GM23338 (cell line): ENCODE results near the gene ACSL6.

Experiments used
- CREB1 ChIP-seq: fragments of 250-450 bp; sonication (Bioruptor Pico); IDR thresholded peaks from 2 replicates; pipeline ENCODE4 v1.5.0; 2020; ENCODE audit warnings: low read depth, mild to moderate bottlenecking, moderate library complexity
- EZH2 ChIP-seq: fragments of 200-600 bp; sonication (generic); IDR thresholded peaks from one replicate; pipeline ENCODE4 v1.8.0; 2017; ENCODE audit warnings: antibody characterized with exemption, mild to moderate bottlenecking, low read depth; ENCODE audit not compliant: unreplicated experiment
- EZH2phosphoT487 ChIP-seq: fragments of 200-600 bp; sonication (generic); IDR thresholded peaks from one replicate; pipeline ENCODE4 v1.8.1; 2018; ENCODE audit warnings: antibody characterized with exemption; ENCODE audit not compliant: unreplicated experiment
- POLR2AphosphoS5 ChIP-seq: IDR thresholded peaks from 2 replicates; pipeline ENCODE4 v1.6.1; 2016; ENCODE audit warnings: antibody characterized with exemption, low read depth
- STAT1 ChIP-seq: IDR thresholded peaks from one replicate; pipeline ENCODE4 v1.6.1; 2016; ENCODE audit warnings: antibody characterized with exemption; ENCODE audit not compliant: unreplicated experiment
- ZNF331 ChIP-seq: fragments of 250-450 bp; sonication (Bioruptor Pico); IDR thresholded peaks from 2 replicates; pipeline ENCODE4 v1.5.0; 2020; ENCODE audit warnings: low read depth, mild to moderate bottlenecking, moderate library complexity
- TF ChIP-seq, protein P1 (sequence below), 2 experiments: fragments of 200-600 bp in 1 of 2; sonication (generic) in 1 of 2; conservative IDR thresholded peaks; 2 replicates each; pipeline versions ENCODE4 v1.5.1 to v1.6.1; 2016 to 2017; ENCODE audit warnings: antibody characterized with exemption in 2 of 2, low read depth in 2 of 2, mild to moderate bottlenecking in 2 of 2, moderate library complexity in 1 of 2
- TF ChIP-seq, protein P2 (sequence below): IDR thresholded peaks from one replicate; pipeline ENCODE4 v1.6.1; 2018; ENCODE audit warnings: antibody characterized with exemption; ENCODE audit not compliant: unreplicated experiment

DNA sequence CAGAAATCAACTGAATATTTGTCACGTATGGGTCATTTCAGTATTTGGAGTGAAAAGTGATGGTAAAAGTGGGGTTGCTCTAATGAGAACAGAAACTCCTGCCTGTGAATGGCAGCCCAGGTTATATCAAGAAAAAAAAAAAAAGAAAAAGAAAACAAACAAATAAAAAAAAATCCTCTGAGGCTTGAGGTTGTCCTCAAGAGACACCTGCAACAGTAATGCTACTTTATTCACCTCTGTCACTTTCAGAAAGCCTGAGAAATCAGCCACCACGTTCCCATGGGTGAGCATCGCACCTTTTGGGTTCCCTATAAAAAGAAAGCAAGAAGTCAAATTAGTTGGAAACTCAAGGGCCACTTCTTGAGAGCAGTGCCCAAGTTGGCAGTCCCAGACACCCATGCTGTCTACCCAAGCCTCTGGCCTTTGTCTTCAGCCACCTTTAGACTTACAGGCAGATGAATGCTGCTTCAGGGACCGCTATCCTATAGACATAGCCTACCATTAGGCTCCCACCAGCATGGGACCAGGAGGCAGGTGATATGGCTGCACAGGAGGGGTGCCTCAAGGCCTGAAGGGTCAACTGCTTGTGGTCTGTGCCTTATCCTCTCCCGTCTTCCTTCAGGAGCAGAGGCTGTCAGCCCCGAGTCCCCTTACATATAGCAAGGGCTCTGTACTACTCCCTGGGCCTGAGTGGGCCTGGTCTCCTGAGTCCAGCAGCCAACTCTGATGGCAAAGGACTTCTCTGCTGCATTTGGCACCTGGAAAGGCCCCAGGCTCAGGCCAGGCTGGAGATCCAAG, 34.8 kb downstream of the ACSL6 start:
- TF ChIP-seq POLR2AphosphoS5 (no peak), EZH2phosphoT487 (no peak), EZH2 (no peak), STAT1 (no peak), ZNF331 (CRISPR knock-in tag) (no peak), CREB1 (CRISPR knock-in tag) (no peak)
- TF ChIP-seq, protein P1, sequence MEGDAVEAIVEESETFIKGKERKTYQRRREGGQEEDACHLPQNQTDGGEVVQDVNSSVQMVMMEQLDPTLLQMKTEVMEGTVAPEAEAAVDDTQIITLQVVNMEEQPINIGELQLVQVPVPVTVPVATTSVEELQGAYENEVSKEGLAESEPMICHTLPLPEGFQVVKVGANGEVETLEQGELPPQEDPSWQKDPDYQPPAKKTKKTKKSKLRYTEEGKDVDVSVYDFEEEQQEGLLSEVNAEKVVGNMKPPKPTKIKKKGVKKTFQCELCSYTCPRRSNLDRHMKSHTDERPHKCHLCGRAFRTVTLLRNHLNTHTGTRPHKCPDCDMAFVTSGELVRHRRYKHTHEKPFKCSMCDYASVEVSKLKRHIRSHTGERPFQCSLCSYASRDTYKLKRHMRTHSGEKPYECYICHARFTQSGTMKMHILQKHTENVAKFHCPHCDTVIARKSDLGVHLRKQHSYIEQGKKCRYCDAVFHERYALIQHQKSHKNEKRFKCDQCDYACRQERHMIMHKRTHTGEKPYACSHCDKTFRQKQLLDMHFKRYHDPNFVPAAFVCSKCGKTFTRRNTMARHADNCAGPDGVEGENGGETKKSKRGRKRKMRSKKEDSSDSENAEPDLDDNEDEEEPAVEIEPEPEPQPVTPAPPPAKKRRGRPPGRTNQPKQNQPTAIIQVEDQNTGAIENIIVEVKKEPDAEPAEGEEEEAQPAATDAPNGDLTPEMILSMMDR (conservative IDR thresholded peaks at IDR 0.05; ENCODE audit: low read depth in 2 of 2) = no peak
- TF ChIP-seq, protein P2, sequence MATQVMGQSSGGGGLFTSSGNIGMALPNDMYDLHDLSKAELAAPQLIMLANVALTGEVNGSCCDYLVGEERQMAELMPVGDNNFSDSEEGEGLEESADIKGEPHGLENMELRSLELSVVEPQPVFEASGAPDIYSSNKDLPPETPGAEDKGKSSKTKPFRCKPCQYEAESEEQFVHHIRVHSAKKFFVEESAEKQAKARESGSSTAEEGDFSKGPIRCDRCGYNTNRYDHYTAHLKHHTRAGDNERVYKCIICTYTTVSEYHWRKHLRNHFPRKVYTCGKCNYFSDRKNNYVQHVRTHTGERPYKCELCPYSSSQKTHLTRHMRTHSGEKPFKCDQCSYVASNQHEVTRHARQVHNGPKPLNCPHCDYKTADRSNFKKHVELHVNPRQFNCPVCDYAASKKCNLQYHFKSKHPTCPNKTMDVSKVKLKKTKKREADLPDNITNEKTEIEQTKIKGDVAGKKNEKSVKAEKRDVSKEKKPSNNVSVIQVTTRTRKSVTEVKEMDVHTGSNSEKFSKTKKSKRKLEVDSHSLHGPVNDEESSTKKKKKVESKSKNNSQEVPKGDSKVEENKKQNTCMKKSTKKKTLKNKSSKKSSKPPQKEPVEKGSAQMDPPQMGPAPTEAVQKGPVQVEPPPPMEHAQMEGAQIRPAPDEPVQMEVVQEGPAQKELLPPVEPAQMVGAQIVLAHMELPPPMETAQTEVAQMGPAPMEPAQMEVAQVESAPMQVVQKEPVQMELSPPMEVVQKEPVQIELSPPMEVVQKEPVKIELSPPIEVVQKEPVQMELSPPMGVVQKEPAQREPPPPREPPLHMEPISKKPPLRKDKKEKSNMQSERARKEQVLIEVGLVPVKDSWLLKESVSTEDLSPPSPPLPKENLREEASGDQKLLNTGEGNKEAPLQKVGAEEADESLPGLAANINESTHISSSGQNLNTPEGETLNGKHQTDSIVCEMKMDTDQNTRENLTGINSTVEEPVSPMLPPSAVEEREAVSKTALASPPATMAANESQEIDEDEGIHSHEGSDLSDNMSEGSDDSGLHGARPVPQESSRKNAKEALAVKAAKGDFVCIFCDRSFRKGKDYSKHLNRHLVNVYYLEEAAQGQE = no peak
